Activated B cell treated with CpG ODN at 0.5 μM for 24 hours (primary cell): Measurements from ENCODE around the gene VRK3. TPM values are rescaled to one million over a fixed set of nuclear protein-coding genes. Genes with fewer than 3 reads are reported as not detected.
"Not testable (repeated sequence)": the region's sequence is repeated elsewhere in the genome, so short reads cannot be mapped to it uniquely, and the experiment has no call there.

ENCODE experiments used
- ATAC-seq: fragments of 200-7000 bp; cut with Tn5 transposase; one replicate; pipeline ENCODE4 v1.10.0; 2021; ENCODE audit warnings: low read depth, mild to moderate bottlenecking, moderate library complexity
- CTCF ChIA-PET: fragments of 350-600 bp; sonication (Branson Sonifier 250); formaldehyde crosslinking; loops from one replicate; lab custom pipeline; 2021; ENCODE audit warnings: antibody characterized with exemption; lab: Charles Lee
- POLR2A ChIA-PET: fragments of 350-600 bp; sonication (Branson Sonifier 250); formaldehyde crosslinking; loops from one replicate; lab custom pipeline; 2021; ENCODE audit warnings: antibody characterized with exemption; lab: Charles Lee
- DNase-seq: peaks from one replicate; pipeline ENCODE4 v3.0.0; 2022
- H3K27ac Mint-ChIP-seq: one replicate; pipeline ENCODE4 v1.8.0; 2020; ENCODE audit warnings: mixed read lengths
- H3K27me3 Mint-ChIP-seq: one replicate; pipeline ENCODE4 v1.8.0; 2021; ENCODE audit warnings: mixed read lengths
- H3K36me3 Mint-ChIP-seq: one replicate; pipeline ENCODE4 v1.8.0; 2021; ENCODE audit warnings: low read depth, mixed read lengths
- H3K4me1 Mint-ChIP-seq: one replicate; pipeline ENCODE4 v1.8.0; 2021; ENCODE audit warnings: mixed read lengths
- H3K4me3 Mint-ChIP-seq: one replicate; pipeline ENCODE4 v1.8.0; 2020; ENCODE audit warnings: mild to moderate bottlenecking, mixed read lengths
- H3K9me3 Mint-ChIP-seq: one replicate; pipeline ENCODE4 v1.8.0; 2020; ENCODE audit warnings: mixed read lengths
- CTCF ChIP-seq: fragments of 200-600 bp; IDR thresholded peaks from one replicate; pipeline ENCODE4 v1.8.0; 2022; ENCODE audit warnings: antibody characterized with exemption, mild to moderate bottlenecking
- intact Hi-C: fragments of 100-400 bp; cut with micrococcal nuclease; formaldehyde crosslinking; loops from one replicate; pipeline ENCODE4 v1.15.1; 2024
- total RNA-seq: library from RNA; stranded (reverse); gene quantifications from 2 replicates; pipeline ENCODE4 v1.2.3, GENCODE V29; 2022

Gene VRK3
- total RNA-seq, 1 donor from 2014 or later, result 82.6 TPM

- Mint-ChIP-seq H3K27me3 (peaks cover 25% of the 10 kb centered on the region), H3K4me3 (no peak overlapping the region), H3K27ac (no peak overlapping the region), H3K4me1 (peaks cover 23% of the 10 kb centered on the region), H3K36me3 (no peaks in the 10 kb centered on the region), H3K9me3 (no peaks in the 10 kb centered on the region)
- intact Hi-C loops, result no loop called here
- ATAC-seq (no peak), DNase-seq (no peak)
- POLR2A ChIA-PET, result no interaction called here
- CTCF ChIA-PET, result interaction anchor here (1.2 to 1.4 kb wide), 2 partner anchors 12 to 14 kb away, joined by 3 to 5 read pairs; no protein-coding TSS in a partner anchor
- no peak for TF ChIP-seq CTCF
Measured at GRCh38 chr19:49949742-49950589, 75.2 kb downstream of the VRK3 start.

DNA sequence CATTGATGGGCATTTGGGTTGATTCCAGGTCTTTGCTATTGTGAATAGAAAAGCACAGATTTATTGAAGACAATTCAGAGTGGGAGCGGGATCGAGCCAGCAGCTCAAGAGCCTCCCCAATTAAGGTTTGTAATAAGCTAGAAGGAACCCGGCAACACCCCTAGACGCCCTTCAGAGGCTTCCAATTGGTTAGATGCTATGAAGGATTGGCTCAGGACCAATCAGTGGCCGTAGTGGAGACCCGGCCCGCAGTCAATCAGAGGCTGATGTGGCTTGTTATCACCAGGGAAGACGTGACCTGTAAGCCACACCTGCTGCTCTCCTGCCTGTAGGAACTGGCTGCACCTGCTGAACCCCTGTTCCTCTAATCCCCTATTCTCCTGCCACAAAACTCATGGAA, 78.8 kb downstream of the VRK3 start:
- DNase-seq, result no peak
- TF ChIP-seq CTCF, result no peak
- ChIA-PET CTCF (no interaction called here), POLR2A (no interaction called here)
- Mint-ChIP-seq H3K36me3 (no peaks in the 10 kb centered on the region), H3K4me3 (no peak overlapping the region), H3K4me1 (peaks cover 11% of the 10 kb centered on the region), H3K27ac (no peak overlapping the region), H3K9me3 (peaks cover 2% of the 10 kb centered on the region), H3K27me3 (peaks cover 21% of the 10 kb centered on the region)
- intact Hi-C loops, result no loop called here
- ATAC-seq, result no peak

GRCh38 chr19:49944567-49944966, 80.6 kb downstream of the VRK3 start:
- H3K4me3 Mint-ChIP-seq, H3K4me1 Mint-ChIP-seq, CTCF ChIA-PET, POLR2A ChIA-PET, H3K36me3 Mint-ChIP-seq, DNase-seq, H3K27ac Mint-ChIP-seq, H3K9me3 Mint-ChIP-seq, intact Hi-C loops: not testable (repeated sequence)
- ATAC-seq, result peak; percentile 78
- H3K27me3 Mint-ChIP-seq, result peaks cover 14% of the 10 kb centered on the region

GRCh38 chr19:49940482-49940791, 84.7 kb downstream of the VRK3 start:
- ChIA-PET POLR2A (no interaction called here), CTCF (interaction anchor here (1.3 kb wide), 1 partner anchor 84 kb away, joined by 3 read pairs; the partner anchor contains the start of gene VRK3)
- no peak for DNase-seq
- Mint-ChIP-seq H3K27ac (no peak overlapping the region), H3K4me3 (no peak overlapping the region), H3K9me3 (peaks cover 2% of the 10 kb centered on the region), H3K36me3 (no peaks in the 10 kb centered on the region), H3K4me1 (peaks cover 13% of the 10 kb centered on the region), H3K27me3 (peaks cover 14% of the 10 kb centered on the region)
- TF ChIP-seq CTCF, result no peak
- no peak for ATAC-seq
- intact Hi-C loops, result no loop called here

- POLR2A ChIA-PET, result no interaction called here
- Mint-ChIP-seq H3K36me3 (no peaks in the 10 kb centered on the region), H3K27ac (no peak overlapping the region), H3K4me1 (peaks cover 9% of the 10 kb centered on the region), H3K27me3 (peaks cover 14% of the 10 kb centered on the region), H3K9me3 (peaks cover 2% of the 10 kb centered on the region), H3K4me3 (no peak overlapping the region)
- DNase-seq (no peak), ATAC-seq (no peak)
- intact Hi-C loops, result no loop called here
- CTCF ChIA-PET, result interaction anchor here (0.6 to 1.3 kb wide), 4 partner anchors 39 to 707 kb away, joined by 3 read pairs; partner anchors contain the start of gene VRK3
- TF ChIP-seq CTCF, result no peak
Measured at GRCh38 chr19:49939721-49940481, 85.3 kb downstream of the VRK3 start.
